Suprapubic skin (tissue), 4 donors: Measurements from ENCODE around the gene PCGF6.

ENCODE experiments used
- CTCF ChIP-seq, 2 donors: fragments of 200-600 bp in 1 of 2; fragments of 450-650 bp in 1 of 2; sonication (generic) in 1 of 2; IDR thresholded peaks; one replicate each; pipeline ENCODE4 v1.5.1; 2016 to 2019; ENCODE audit warnings: antibody characterized with exemption in 2 of 2, mild to moderate bottlenecking in 1 of 2, moderate library complexity in 1 of 2
- EP300 ChIP-seq: sonication (generic); formaldehyde crosslinking; IDR thresholded peaks from one replicate; pipeline ENCODE4 v1.6.1; 2017; ENCODE audit warnings: antibody characterized with exemption
- POLR2A ChIP-seq, 2 donors: fragments of 450-650 bp; IDR thresholded peaks; one replicate each; pipeline ENCODE4 v1.6.1; 2017; ENCODE audit warnings: antibody characterized with exemption in 2 of 2, mild to moderate bottlenecking in 2 of 2, moderate library complexity in 2 of 2
- POLR2AphosphoS5 ChIP-seq, 3 donors: sonication (generic); formaldehyde crosslinking; IDR thresholded peaks; one replicate each; pipeline ENCODE4 v1.6.1; 2017; ENCODE audit warnings: antibody characterized with exemption in 3 of 3

- TF ChIP-seq CTCF (IDR thresholded peaks at IDR 0.05) (no peak), EP300 (no peak), POLR2AphosphoS5 (IDR thresholded peaks at IDR 0.05) (no peak), POLR2A (IDR thresholded peaks at IDR 0.05) (no peak)
Observed at GRCh38 chr10:103259989-103260388, 91.0 kb downstream of the PCGF6 start.
